IMR-90 (cell line): ENCODE results near the gene ADCY2.

ENCODE experiments used
- BHLHE40 ChIP-seq: fragments of 150-350 bp; IDR thresholded peaks from 2 replicates; pipeline ENCODE4 v1.6.1; 2016; ENCODE audit warnings: mild to moderate bottlenecking, low read depth, low read length
- CEBPB ChIP-seq: IDR thresholded peaks from 2 replicates; pipeline ENCODE4 v1.6.1; 2012; ENCODE audit warnings: low read depth, low read length, improper control_type of control experiment
- CHD1 ChIP-seq: IDR thresholded peaks from 2 replicates; pipeline ENCODE4 v1.6.1; 2012; ENCODE audit warnings: low read depth, low read length, improper control_type of control experiment
- FOS ChIP-seq: fragments of 150-350 bp; IDR thresholded peaks from 2 replicates; pipeline ENCODE4 v1.6.1; 2016; ENCODE audit warnings: low read depth, low read length
- MAFK ChIP-seq: IDR thresholded peaks from 2 replicates; pipeline ENCODE4 v1.6.1; 2012; ENCODE audit warnings: low read depth, low read length, improper control_type of control experiment
- MAZ ChIP-seq: IDR thresholded peaks from 2 replicates; pipeline ENCODE4 v1.6.1; 2012; ENCODE audit warnings: low read depth, mild to moderate bottlenecking, low read length, improper control_type of control experiment, moderate library complexity, borderline replicate concordance
- MXI1 ChIP-seq: IDR thresholded peaks from 2 replicates; pipeline ENCODE4 v1.6.1; 2012; ENCODE audit warnings: low read depth, mild to moderate bottlenecking, low read length, moderate library complexity, borderline replicate concordance
- POLR2A ChIP-seq: IDR thresholded peaks from 2 replicates; pipeline ENCODE4 v1.6.1; 2012; ENCODE audit warnings: mild to moderate bottlenecking, low read depth, low read length
- RAD21 ChIP-seq: IDR thresholded peaks from 2 replicates; pipeline ENCODE4 v1.6.1; 2012; ENCODE audit warnings: low read length, improper control_type of control experiment
- RFX5 ChIP-seq: IDR thresholded peaks from 2 replicates; pipeline ENCODE4 v1.8.0; 2012; ENCODE audit warnings: low read depth, mild to moderate bottlenecking, low read length, moderate library complexity
- SMC3 ChIP-seq: fragments of 150-350 bp; IDR thresholded peaks from 2 replicates; pipeline ENCODE4 v1.6.1; 2016; ENCODE audit warnings: low read depth, mild to moderate bottlenecking, antibody characterized with exemption, low read length, moderate library complexity
- TF ChIP-seq, protein P1 (sequence below): conservative IDR thresholded peaks from 2 replicates; pipeline ENCODE4 v1.5.1; 2012; ENCODE audit warnings: mild to moderate bottlenecking, low read depth, low read length, improper control_type of control experiment
- TF ChIP-seq, protein P2 (sequence below): fragments of 150-350 bp; IDR thresholded peaks from 2 replicates; pipeline ENCODE4 v1.6.1; 2017; ENCODE audit warnings: mild to moderate bottlenecking, antibody characterized with exemption, low read length, low read depth
- TF ChIP-seq, protein P3 (sequence below): fragments of 150-350 bp; IDR thresholded peaks from 2 replicates; pipeline ENCODE4 v1.6.1; 2016; ENCODE audit warnings: low read depth, mild to moderate bottlenecking, low read length, moderate library complexity, borderline replicate concordance

DNA sequence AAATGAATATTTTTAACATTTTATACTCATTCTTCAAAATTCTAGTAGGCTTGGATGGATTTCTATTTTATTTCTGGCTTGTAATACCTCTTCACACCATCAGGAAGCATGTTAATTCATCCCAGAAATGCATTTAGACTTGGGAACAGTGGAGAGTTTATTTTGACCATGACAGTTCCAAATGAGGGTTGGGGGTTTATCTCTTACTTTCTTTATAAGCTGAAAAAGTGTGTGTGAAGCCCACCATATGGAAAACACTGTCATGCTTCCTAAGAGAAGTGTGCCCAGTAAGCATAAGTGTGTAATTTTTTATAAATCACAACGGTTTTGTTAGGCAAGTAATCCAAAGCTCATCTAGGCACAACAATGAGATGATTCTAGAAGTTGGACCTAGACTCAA is 215.6 kb downstream of the ADCY2 start:
- TF ChIP-seq MXI1 (no peak), CEBPB (no peak), POLR2A (no peak), FOS (no peak), RAD21 (no peak), CHD1 (no peak), MAFK (no peak), SMC3 (no peak), BHLHE40 (no peak), RFX5 (no peak), MAZ (no peak)
- TF ChIP-seq, protein P1, sequence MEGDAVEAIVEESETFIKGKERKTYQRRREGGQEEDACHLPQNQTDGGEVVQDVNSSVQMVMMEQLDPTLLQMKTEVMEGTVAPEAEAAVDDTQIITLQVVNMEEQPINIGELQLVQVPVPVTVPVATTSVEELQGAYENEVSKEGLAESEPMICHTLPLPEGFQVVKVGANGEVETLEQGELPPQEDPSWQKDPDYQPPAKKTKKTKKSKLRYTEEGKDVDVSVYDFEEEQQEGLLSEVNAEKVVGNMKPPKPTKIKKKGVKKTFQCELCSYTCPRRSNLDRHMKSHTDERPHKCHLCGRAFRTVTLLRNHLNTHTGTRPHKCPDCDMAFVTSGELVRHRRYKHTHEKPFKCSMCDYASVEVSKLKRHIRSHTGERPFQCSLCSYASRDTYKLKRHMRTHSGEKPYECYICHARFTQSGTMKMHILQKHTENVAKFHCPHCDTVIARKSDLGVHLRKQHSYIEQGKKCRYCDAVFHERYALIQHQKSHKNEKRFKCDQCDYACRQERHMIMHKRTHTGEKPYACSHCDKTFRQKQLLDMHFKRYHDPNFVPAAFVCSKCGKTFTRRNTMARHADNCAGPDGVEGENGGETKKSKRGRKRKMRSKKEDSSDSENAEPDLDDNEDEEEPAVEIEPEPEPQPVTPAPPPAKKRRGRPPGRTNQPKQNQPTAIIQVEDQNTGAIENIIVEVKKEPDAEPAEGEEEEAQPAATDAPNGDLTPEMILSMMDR, result no peak
- TF ChIP-seq, protein P2, sequence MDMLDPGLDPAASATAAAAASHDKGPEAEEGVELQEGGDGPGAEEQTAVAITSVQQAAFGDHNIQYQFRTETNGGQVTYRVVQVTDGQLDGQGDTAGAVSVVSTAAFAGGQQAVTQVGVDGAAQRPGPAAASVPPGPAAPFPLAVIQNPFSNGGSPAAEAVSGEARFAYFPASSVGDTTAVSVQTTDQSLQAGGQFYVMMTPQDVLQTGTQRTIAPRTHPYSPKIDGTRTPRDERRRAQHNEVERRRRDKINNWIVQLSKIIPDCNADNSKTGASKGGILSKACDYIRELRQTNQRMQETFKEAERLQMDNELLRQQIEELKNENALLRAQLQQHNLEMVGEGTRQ, result no peak
- TF ChIP-seq, protein P3, sequence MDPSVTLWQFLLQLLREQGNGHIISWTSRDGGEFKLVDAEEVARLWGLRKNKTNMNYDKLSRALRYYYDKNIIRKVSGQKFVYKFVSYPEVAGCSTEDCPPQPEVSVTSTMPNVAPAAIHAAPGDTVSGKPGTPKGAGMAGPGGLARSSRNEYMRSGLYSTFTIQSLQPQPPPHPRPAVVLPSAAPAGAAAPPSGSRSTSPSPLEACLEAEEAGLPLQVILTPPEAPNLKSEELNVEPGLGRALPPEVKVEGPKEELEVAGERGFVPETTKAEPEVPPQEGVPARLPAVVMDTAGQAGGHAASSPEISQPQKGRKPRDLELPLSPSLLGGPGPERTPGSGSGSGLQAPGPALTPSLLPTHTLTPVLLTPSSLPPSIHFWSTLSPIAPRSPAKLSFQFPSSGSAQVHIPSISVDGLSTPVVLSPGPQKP, result no peak
